CD4-positive, alpha-beta T cell (primary cell): ENCODE measurements around the gene FYCO1. TPM values are rescaled to one million over a fixed set of nuclear protein-coding genes. Genes with fewer than 3 reads are reported as not detected.
A peak's percentile ranks its signal among the peaks of the same experiment; 100 is the strongest.

ENCODE experiments used
- ATAC-seq: fragments of 200-7000 bp; cut with Tn5 transposase; one replicate; pipeline ENCODE4 v1.10.0; 2022; ENCODE audit warnings: mild to moderate bottlenecking; ENCODE audit not compliant: poor library complexity
- CTCF ChIA-PET: fragments of 350-600 bp; sonication (Branson Sonifier 250); formaldehyde crosslinking; loops from one replicate; lab custom pipeline; 2021; ENCODE audit warnings: antibody characterized with exemption, inconsistent platforms; lab: Charles Lee
- POLR2A ChIA-PET: fragments of 350-600 bp; sonication (Branson Sonifier 250); formaldehyde crosslinking; loops from one replicate; lab custom pipeline; 2021; ENCODE audit warnings: antibody characterized with exemption, inconsistent platforms; lab: Charles Lee
- DNase-seq, 14 experiments: peaks; one replicate each; pipeline ENCODE4 v3.0.0-alpha.2; 2013 to 2020; ENCODE audit warnings: mixed read lengths in 2 of 14
- H3K27ac ChIP-seq, 2 donors: one replicate each; pipeline versions ENCODE4 v1.5.1 to v1.7.0; 2013; ENCODE audit warnings: low read length in 2 of 2, low read depth in 1 of 2, mild to moderate bottlenecking in 1 of 2
- H3K27me3 ChIP-seq, 2 experiments: 1 replicate in 1 of 2; 2 replicates in 1 of 2; pipeline versions ENCODE4 v1.6.1 to v1.7.0; 2013; ENCODE audit warnings: low read length in 2 of 2, control low read depth in 1 of 2, mild to moderate bottlenecking in 1 of 2, moderate library complexity in 1 of 2; ENCODE audit not compliant: insufficient read depth in 2 of 2, control insufficient read depth in 1 of 2
- H3K36me3 ChIP-seq: one replicate; pipeline ENCODE4 v1.6.1; 2013; ENCODE audit warnings: low read length, control low read depth; ENCODE audit not compliant: insufficient read depth
- H3K4me1 ChIP-seq: one replicate; pipeline ENCODE4 v1.6.1; 2013; ENCODE audit warnings: low read length, control low read depth; ENCODE audit not compliant: insufficient read depth
- H3K4me3 ChIP-seq: one replicate; pipeline ENCODE4 v1.5.1; 2013; ENCODE audit warnings: mild to moderate bottlenecking, low read length, moderate library complexity
- H3K9me3 ChIP-seq, 2 experiments: 1 replicate in 1 of 2; 2 replicates in 1 of 2; pipeline versions ENCODE4 v1.6.1 to v1.7.0; 2013; ENCODE audit warnings: low read length in 2 of 2, mild to moderate bottlenecking in 2 of 2, control low read depth in 1 of 2, moderate library complexity in 1 of 2; ENCODE audit not compliant: control insufficient read depth in 1 of 2, insufficient read depth in 1 of 2
- H3K27ac Mint-ChIP-seq: one replicate; pipeline ENCODE4 v1.8.0; 2020; ENCODE audit warnings: mixed read lengths
- H3K27me3 Mint-ChIP-seq: one replicate; pipeline ENCODE4 v1.8.0; 2021; ENCODE audit warnings: mixed read lengths
- H3K36me3 Mint-ChIP-seq: one replicate; pipeline ENCODE4 v1.8.0; 2021; ENCODE audit warnings: low read depth, mixed read lengths
- H3K4me1 Mint-ChIP-seq: one replicate; pipeline ENCODE4 v1.8.0; 2021; ENCODE audit warnings: low read depth, mixed read lengths
- H3K4me3 Mint-ChIP-seq: one replicate; pipeline ENCODE4 v1.8.0; 2020; ENCODE audit warnings: mild to moderate bottlenecking, mixed read lengths
- H3K9me3 Mint-ChIP-seq: one replicate; pipeline ENCODE4 v1.8.0; 2020; ENCODE audit warnings: mixed read lengths
- intact Hi-C, 2 experiments: fragments of 100-400 bp; cut with DNase I in 1 of 2; cut with micrococcal nuclease in 1 of 2; formaldehyde crosslinking; loops; one replicate each; pipeline versions ENCODE4 v1.15.1 to v1.9.0; 2023 to 2025; cut with DNase I, micrococcal nuclease
- total RNA-seq, 174 experiments: library from RNA in 2 of 174; stranded (reverse) in 2 of 174; gene quantifications; one replicate each; pipeline ENCODE4 v1.2.3 and lab custom pipeline; 2021 to 2026
- TF ChIP-seq, protein P1 (sequence below): fragments of 200-600 bp; IDR thresholded peaks from one replicate; pipeline ENCODE4 v1.8.0; 2022; ENCODE audit warnings: antibody characterized with exemption, mild to moderate bottlenecking

Gene FYCO1
- total RNA-seq, 2 experiments from 2014 or later, result 17.4 to 20.1 TPM

DNA sequence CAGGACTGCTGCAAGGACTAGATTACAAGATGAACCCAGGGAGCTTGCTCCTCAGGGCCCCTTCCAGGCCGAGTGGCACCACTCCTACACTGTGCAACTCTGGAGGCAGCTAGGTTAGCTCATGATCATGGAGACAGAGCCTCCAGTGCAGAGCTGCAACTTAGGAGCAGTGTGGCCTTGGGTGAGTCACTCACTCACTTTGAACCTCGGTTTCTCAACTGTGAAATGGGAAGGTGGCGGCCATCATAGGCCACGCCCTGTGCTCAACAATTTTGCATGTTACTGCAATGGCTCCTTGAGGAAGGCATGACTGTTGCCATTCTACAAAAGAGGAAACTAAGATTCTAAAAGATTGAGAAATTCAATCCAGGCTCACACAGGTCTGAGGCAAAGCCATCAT is 63.5 kb downstream of the FYCO1 start:
- POLR2A ChIA-PET, result interaction anchor here (1.1 kb wide), 1 partner anchor 238 kb away, joined by 3 read pairs; no protein-coding TSS in a partner anchor
- intact Hi-C loops, result no loop called here

DNA sequence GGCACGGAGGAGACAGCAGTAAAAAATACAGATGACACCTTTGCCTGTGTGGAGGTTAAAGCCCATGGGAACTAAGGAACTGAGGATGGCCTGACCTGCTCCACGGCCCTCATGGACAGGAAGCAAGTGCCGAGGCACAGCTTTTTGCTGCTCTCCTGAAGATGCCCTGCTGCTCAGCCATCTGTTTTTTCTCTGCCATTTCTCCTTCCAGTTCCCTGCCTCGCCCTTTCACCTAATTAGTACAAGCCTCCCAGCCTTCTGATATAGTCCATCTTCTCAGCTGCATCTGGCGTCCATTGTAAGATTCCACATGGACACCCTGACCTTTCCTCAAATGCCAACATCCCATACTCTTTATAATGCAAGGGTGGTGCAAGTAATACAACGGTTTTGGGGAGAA is 64.1 kb downstream of the FYCO1 start:
- no peak for ATAC-seq
- Histone ChIP-seq H3K27ac (no peak overlapping the region), H3K27me3 (no peaks in the 10 kb centered on the region), H3K4me1 (peaks cover 7% of the 10 kb centered on the region), H3K36me3 (peaks cover 97% of the 10 kb centered on the region), H3K9me3 (no peaks in the 10 kb centered on the region), H3K4me3 (no peak overlapping the region)
- Mint-ChIP-seq H3K9me3 (no peaks in the 10 kb centered on the region), H3K4me3 (no peak overlapping the region), H3K4me1 (peaks cover 5% of the 10 kb centered on the region), H3K27ac (no peak overlapping the region), H3K27me3 (no peaks in the 10 kb centered on the region), H3K36me3 (peaks cover 100% of the 10 kb centered on the region)
- intact Hi-C loops, result no loop called here
- DNase-seq, result no peak
- ChIA-PET POLR2A (interaction anchor here (0.7 to 1.1 kb wide), 2 partner anchors 152 to 238 kb away, joined by 3 read pairs; no protein-coding TSS in a partner anchor), CTCF (interaction anchor here (0.6 to 2.6 kb wide), 3 partner anchors 144 to 148 kb away, joined by 3 to 14 read pairs (median 6); no protein-coding TSS in a partner anchor)
- TF ChIP-seq, protein P1, sequence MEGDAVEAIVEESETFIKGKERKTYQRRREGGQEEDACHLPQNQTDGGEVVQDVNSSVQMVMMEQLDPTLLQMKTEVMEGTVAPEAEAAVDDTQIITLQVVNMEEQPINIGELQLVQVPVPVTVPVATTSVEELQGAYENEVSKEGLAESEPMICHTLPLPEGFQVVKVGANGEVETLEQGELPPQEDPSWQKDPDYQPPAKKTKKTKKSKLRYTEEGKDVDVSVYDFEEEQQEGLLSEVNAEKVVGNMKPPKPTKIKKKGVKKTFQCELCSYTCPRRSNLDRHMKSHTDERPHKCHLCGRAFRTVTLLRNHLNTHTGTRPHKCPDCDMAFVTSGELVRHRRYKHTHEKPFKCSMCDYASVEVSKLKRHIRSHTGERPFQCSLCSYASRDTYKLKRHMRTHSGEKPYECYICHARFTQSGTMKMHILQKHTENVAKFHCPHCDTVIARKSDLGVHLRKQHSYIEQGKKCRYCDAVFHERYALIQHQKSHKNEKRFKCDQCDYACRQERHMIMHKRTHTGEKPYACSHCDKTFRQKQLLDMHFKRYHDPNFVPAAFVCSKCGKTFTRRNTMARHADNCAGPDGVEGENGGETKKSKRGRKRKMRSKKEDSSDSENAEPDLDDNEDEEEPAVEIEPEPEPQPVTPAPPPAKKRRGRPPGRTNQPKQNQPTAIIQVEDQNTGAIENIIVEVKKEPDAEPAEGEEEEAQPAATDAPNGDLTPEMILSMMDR, result no peak

More for the DNA sequence above, 63.5 kb downstream of the FYCO1 start:
- Histone ChIP-seq H3K27me3 (no peaks in the 10 kb centered on the region), H3K9me3 (no peaks in the 10 kb centered on the region), H3K27ac (no peak overlapping the region), H3K4me3 (no peak overlapping the region), H3K36me3 (peaks cover 100% of the 10 kb centered on the region), H3K4me1 (peaks cover 7% of the 10 kb centered on the region)
- H3K27ac Mint-ChIP-seq, result no peak overlapping the region
- H3K36me3 Mint-ChIP-seq, result peaks cover 100% of the 10 kb centered on the region
- CTCF ChIA-PET, result interaction anchor here (0.6 to 1.5 kb wide), 2 partner anchors 144 to 147 kb away, joined by 3 to 6 read pairs; no protein-coding TSS in a partner anchor
- H3K27me3 Mint-ChIP-seq, result no peaks in the 10 kb centered on the region
- ATAC-seq (no peak), DNase-seq (peak in 2 of 14 experiments; percentile 25 to 43)
- H3K4me1 Mint-ChIP-seq, result peaks cover 5% of the 10 kb centered on the region
- H3K4me3 Mint-ChIP-seq, result no peak overlapping the region
- TF ChIP-seq, protein P1, result no peak
- no peaks in the 10 kb centered on the region for H3K9me3 Mint-ChIP-seq

DNA sequence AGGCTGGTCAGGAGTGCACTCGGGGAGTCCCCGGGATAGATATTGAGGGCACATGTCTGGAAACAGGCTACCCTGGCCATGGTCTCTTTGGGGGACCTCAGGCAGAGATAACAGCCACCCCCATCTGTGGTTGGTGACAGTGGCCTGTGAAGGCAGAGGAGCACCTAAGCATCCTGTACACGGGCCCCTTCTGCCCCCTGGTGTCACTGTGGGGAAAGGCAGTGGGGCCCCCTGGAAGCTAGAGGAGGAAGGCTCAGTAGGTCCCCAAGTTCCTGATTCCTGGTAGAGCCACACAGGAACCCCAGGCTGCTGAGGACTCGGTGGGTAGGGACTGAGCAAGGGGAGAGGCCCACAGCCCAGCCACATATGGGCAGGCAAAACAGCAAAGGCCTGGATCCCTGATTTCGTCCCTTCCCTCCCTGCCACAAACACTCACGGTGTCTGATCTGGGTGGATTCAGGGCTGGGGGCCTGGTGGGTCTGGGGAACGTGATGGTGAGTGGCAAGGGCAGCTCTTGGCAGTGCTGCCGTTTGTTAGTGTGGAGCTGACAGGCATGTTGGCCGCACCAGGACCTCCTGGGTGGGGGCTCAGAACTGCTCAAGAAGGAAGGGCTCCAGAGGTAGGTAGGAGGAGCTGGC is 66.5 kb downstream of the FYCO1 start:
- Histone ChIP-seq H3K4me1 (peaks cover 7% of the 10 kb centered on the region), H3K27me3 (no peaks in the 10 kb centered on the region), H3K36me3 (peaks cover 88% of the 10 kb centered on the region), H3K4me3 (no peak overlapping the region), H3K9me3 (no peaks in the 10 kb centered on the region), H3K27ac (no peak overlapping the region)
- H3K9me3 Mint-ChIP-seq, result no peaks in the 10 kb centered on the region
- ATAC-seq, result peak; percentile 99
- H3K4me1 Mint-ChIP-seq, result peaks cover 5% of the 10 kb centered on the region
- H3K27me3 Mint-ChIP-seq, result no peaks in the 10 kb centered on the region
- TF ChIP-seq, protein P1, result peak; percentile 72
- peak overlapping the region; percentile 30 for H3K27ac Mint-ChIP-seq
- H3K4me3 Mint-ChIP-seq, result no peak overlapping the region
- peaks cover 91% of the 10 kb centered on the region for H3K36me3 Mint-ChIP-seq
- CTCF ChIA-PET, result interaction anchor here (0.7 to 2.6 kb wide), 13 partner anchors 10 to 422 kb away, joined by 3 to 18 read pairs (median 4); no protein-coding TSS in a partner anchor
- intact Hi-C loops, result loop anchor here (1.0 to 10.0 kb wide), 4 partner anchors 168 to 884 kb away; no protein-coding TSS in a partner anchor
- POLR2A ChIA-PET, result interaction anchor here (1.0 kb wide), 1 partner anchor 88 kb away, joined by 3 read pairs; the partner anchor contains the start of gene LZTFL1
- peak; percentile 49 to 79 (median 62) for DNase-seq
